ENCODE measurements around the gene SHROOM3.

Gene SHROOM3

GRCh38 chr4:76527666-76528065 lies 92.6 kb downstream of the SHROOM3 start:
- TF ChIP-seq, protein P1, sequence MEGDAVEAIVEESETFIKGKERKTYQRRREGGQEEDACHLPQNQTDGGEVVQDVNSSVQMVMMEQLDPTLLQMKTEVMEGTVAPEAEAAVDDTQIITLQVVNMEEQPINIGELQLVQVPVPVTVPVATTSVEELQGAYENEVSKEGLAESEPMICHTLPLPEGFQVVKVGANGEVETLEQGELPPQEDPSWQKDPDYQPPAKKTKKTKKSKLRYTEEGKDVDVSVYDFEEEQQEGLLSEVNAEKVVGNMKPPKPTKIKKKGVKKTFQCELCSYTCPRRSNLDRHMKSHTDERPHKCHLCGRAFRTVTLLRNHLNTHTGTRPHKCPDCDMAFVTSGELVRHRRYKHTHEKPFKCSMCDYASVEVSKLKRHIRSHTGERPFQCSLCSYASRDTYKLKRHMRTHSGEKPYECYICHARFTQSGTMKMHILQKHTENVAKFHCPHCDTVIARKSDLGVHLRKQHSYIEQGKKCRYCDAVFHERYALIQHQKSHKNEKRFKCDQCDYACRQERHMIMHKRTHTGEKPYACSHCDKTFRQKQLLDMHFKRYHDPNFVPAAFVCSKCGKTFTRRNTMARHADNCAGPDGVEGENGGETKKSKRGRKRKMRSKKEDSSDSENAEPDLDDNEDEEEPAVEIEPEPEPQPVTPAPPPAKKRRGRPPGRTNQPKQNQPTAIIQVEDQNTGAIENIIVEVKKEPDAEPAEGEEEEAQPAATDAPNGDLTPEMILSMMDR (IDR thresholded peaks at IDR 0.05; ENCODE audit: borderline replicate concordance, control extremely low read depth, extremely low read depth, insufficient read depth, missing control alignments) = no peak
- in situ Hi-C loops (cut with MboI; ENCODE audit: low sequenced_read_pairs, unreplicated experiment) = no loop called here
- DNase-seq (ENCODE audit: low spot score) = no peak

DNA sequence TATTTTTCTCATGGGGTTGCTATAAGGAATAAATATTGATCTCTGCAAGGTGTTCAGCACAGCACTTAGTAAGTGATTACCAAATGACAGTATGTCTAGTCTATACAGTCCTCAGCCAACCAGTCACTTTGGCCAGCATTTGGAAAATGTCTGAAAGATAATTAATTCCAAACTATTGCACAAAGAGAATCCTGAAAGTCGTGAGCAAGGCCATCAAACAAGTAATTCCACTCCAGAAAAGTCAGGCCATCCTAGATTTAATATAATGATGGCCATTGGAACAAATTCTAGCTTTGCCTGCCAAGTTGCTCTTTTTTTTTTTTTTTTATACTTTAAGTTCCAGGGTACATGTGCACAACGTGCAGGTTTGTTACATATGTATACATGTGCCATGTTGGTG lies 96.6 kb downstream of the SHROOM3 start:
- in situ Hi-C loops (cut with MboI; ENCODE audit: low sequenced_read_pairs, unreplicated experiment) = no loop called here
- TF ChIP-seq, protein P1 (IDR thresholded peaks at IDR 0.05; ENCODE audit: borderline replicate concordance, control extremely low read depth, extremely low read depth, insufficient read depth, missing control alignments) = no peak
- DNase-seq (ENCODE audit: low spot score) = no peak

DNA sequence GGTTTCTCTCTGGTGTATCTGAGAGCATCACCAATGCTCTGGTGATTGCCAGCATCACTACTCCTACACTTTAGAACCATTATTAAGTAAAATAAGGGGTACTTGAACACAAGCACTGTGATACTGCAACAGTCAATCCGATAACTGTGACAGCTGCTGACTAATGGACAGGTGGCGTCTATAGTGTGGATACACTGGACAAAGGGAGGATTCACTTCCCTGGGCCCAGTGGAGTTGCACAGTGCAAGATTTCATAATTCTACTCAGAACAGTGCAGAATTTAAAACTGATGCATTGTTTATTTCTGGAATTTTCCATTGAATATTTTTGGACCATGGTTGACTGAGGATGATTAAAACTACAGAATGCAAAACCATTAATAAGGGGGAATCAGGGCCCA lies 97.8 kb downstream of the SHROOM3 start:
- TF ChIP-seq, protein P1 (IDR thresholded peaks at IDR 0.05; ENCODE audit: borderline replicate concordance, control extremely low read depth, extremely low read depth, insufficient read depth, missing control alignments) = no peak
- in situ Hi-C loops (cut with MboI; ENCODE audit: low sequenced_read_pairs, unreplicated experiment) = no loop called here
- no peak for DNase-seq (ENCODE audit: low spot score)

GRCh38 chr4:76533314-76533713 lies 98.3 kb downstream of the SHROOM3 start:
- TF ChIP-seq, protein P1 (IDR thresholded peaks at IDR 0.05; ENCODE audit: borderline replicate concordance, control extremely low read depth, extremely low read depth, insufficient read depth, missing control alignments) = no peak
- in situ Hi-C loops (cut with MboI; ENCODE audit: low sequenced_read_pairs, unreplicated experiment) = no loop called here
- no peak for DNase-seq (ENCODE audit: low spot score)

- in situ Hi-C loops (cut with MboI; ENCODE audit: low sequenced_read_pairs, unreplicated experiment) = no loop called here
- TF ChIP-seq, protein P1 (IDR thresholded peaks at IDR 0.05; ENCODE audit: borderline replicate concordance, control extremely low read depth, extremely low read depth, insufficient read depth, missing control alignments) = no peak
- no peak for DNase-seq (ENCODE audit: low spot score)
Measured at GRCh38 chr4:76535603-76536372, 100.8 kb downstream of the SHROOM3 start.

DNA sequence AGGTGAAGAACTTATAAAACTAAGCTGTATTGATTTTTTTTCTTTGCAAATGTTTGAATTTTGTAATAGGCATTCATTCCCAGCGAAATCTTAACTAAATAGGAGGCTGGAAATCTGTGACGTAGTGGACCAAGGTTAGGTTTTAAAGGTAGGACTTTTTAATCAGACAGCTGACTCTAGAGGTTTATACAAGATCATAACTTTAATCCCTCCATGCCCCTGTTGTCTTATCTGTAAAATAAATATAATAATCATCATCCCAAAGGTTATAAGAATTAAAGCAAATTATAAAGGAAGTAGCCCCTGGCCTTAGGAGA lies 101.3 kb downstream of the SHROOM3 start:
- no peak for DNase-seq (ENCODE audit: low spot score)
- in situ Hi-C loops (cut with MboI; ENCODE audit: low sequenced_read_pairs, unreplicated experiment) = no loop called here
- TF ChIP-seq, protein P1 (IDR thresholded peaks at IDR 0.05; ENCODE audit: borderline replicate concordance, control extremely low read depth, extremely low read depth, insufficient read depth, missing control alignments) = no peak

Measured in GM13976 (cell line).